GM12872 (cell line): Measurements from ENCODE around the gene DNAJA2.

ENCODE experiments used
- TF ChIP-seq, protein P1 (sequence below): IDR thresholded peaks from 3 replicates; pipeline ENCODE4 v1.5.1; 2011; ENCODE audit warnings: low read depth, mild to moderate bottlenecking, low read length, moderate library complexity; ENCODE audit not compliant: insufficient read depth

Gene DNAJA2

DNA sequence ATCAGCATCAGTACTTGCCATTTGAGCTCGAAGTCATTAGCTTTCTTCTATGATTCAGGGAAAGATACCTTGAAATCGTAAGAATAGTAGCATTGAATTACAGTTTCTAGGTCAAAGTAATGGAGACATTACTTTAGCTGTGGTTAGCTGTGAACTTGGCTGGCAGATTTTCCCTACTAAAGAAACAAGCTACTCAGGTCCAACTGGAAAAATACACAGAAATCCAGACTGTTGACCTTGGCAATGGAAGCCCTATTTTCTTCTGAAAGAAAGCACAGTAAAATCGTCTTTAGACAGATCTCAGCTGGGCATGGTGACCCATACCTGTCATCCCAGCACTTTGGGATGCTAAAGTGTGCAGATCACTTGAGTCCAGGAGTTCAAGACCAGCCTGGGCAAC, 13.4 kb upstream of the DNAJA2 start:
- TF ChIP-seq, protein P1, sequence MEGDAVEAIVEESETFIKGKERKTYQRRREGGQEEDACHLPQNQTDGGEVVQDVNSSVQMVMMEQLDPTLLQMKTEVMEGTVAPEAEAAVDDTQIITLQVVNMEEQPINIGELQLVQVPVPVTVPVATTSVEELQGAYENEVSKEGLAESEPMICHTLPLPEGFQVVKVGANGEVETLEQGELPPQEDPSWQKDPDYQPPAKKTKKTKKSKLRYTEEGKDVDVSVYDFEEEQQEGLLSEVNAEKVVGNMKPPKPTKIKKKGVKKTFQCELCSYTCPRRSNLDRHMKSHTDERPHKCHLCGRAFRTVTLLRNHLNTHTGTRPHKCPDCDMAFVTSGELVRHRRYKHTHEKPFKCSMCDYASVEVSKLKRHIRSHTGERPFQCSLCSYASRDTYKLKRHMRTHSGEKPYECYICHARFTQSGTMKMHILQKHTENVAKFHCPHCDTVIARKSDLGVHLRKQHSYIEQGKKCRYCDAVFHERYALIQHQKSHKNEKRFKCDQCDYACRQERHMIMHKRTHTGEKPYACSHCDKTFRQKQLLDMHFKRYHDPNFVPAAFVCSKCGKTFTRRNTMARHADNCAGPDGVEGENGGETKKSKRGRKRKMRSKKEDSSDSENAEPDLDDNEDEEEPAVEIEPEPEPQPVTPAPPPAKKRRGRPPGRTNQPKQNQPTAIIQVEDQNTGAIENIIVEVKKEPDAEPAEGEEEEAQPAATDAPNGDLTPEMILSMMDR, result no peak

DNA sequence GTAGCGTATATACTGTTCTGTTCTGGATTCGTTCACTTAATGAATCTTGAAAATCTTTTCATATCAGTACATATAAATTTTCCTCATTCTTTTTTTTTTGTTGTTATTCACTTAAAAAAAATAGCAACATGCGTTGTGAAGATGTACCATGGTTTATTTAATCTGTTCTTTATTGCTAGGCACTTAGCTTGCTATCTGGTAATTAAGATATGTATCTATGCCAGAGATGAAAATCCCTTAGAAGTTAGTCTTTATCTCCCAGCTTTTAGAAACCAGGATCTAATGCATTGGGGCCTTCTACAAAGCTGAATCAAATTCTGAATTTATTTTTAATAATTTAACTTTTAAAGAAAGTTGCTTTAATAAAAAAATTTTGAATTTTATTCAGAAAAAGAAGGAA, 13.0 kb upstream of the DNAJA2 start:
- TF ChIP-seq, protein P1, result no peak

DNA sequence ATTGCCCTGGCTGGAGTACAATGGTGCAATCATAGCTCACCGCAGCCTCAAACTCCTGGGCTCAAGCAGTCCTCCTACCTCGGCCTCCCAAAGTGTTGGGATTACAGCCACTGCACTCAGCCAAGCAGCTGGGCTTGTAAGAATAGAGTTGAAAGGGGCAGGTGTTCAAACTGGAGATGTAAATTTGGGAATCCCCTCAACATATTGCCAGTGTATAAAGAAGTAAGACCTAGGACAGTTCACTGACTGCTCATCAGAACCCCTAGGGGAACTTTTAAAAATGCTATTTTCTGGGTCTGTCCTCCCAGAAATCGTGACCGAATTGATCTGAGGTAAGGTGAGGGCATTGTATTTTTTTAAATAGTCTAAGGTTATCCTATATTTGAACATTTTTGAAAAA, 8.9 kb upstream of the DNAJA2 start:
- TF ChIP-seq, protein P1, result no peak

- TF ChIP-seq, protein P1, result no peak
Measured at GRCh38 chr16:46980926-46981325, 7.5 kb upstream of the DNAJA2 start.

GRCh38 chr16:46976550-46976949, 3.1 kb upstream of the DNAJA2 start:
- TF ChIP-seq, protein P1, result no peak

- TF ChIP-seq, protein P1, result no peak
Measured at GRCh38 chr16:46975908-46976470, 2.5 kb upstream of the DNAJA2 start.

DNA sequence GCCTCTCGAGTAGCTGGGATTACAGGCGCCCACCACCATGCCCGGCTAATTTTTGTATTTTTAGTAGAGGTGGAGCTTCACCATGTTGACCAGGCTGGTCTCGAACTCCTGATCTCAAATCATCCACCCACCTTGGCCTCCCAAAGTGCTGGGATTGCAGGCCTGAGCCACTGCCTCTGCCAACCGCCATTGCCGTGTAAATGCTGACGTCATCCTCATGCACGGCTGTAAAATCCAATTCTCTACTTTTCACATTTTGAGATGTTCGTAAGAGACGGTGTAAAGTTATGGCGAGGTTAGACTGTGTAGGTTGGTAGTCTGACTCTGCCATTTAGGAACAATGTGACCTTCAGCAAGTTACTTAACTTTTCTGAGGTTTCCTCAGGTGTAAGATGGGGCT, 1.7 kb upstream of the DNAJA2 start:
- TF ChIP-seq, protein P1, result no peak
